DND-41 (cell line): ENCODE data around the gene BLOC1S2.

Experiments used
- ATAC-seq: fragments of 200-7000 bp; cut with Tn5 transposase; 3 replicates; pipeline ENCODE4 v1.9.1; 2021; ENCODE audit warnings: low read depth; ENCODE audit not compliant: insufficient read depth
- DNase-seq: peaks from one replicate; pipeline ENCODE4 v3.0.0-alpha.2; 2020
- H2AFZ ChIP-seq: 2 replicates; pipeline ENCODE4 v1.6.0; 2012; ENCODE audit warnings: low read depth, low read length
- H3K27ac ChIP-seq: 2 replicates; pipeline ENCODE4 v1.5.1; 2012; ENCODE audit warnings: low read length, inconsistent platforms
- H3K27me3 ChIP-seq: fragments of 200-600 bp; sonication (generic); 2 replicates; pipeline ENCODE4 v1.6.0; 2012; ENCODE audit warnings: low read length, mild to moderate bottlenecking, inconsistent platforms; ENCODE audit not compliant: insufficient read depth, poor library complexity
- H3K36me3 ChIP-seq: 2 replicates; pipeline ENCODE4 v1.5.1; 2012; ENCODE audit warnings: low read length, inconsistent platforms; ENCODE audit not compliant: insufficient read depth
- H3K4me1 ChIP-seq: 2 replicates; pipeline ENCODE4 v1.5.1; 2012; ENCODE audit warnings: mild to moderate bottlenecking, low read length; ENCODE audit not compliant: insufficient read depth
- H3K4me2 ChIP-seq: 2 replicates; pipeline ENCODE4 v1.6.0; 2012; ENCODE audit warnings: mild to moderate bottlenecking, moderate library complexity, low read length, inconsistent platforms; ENCODE audit not compliant: insufficient read depth
- H3K4me3 ChIP-seq, 2 experiments: fragments of 200-600 bp in 1 of 2; shearing (Covaris generic) in 1 of 2; 2 replicates each; pipeline ENCODE4 v1.5.1; 2012 to 2016; ENCODE audit warnings: inconsistent platforms in 2 of 2, low read length in 2 of 2, mild to moderate bottlenecking in 2 of 2, low read depth in 1 of 2, moderate library complexity in 1 of 2
- H3K79me2 ChIP-seq: 2 replicates; pipeline ENCODE4 v1.6.0; 2012; ENCODE audit warnings: low read length, inconsistent platforms; ENCODE audit not compliant: insufficient read depth
- H3K9ac ChIP-seq: 2 replicates; pipeline ENCODE4 v1.6.0; 2012; ENCODE audit warnings: low read depth, mild to moderate bottlenecking, inconsistent platforms, low read length, moderate library complexity
- H3K9me3 ChIP-seq: 2 replicates; pipeline ENCODE4 v1.5.1; 2012; ENCODE audit warnings: low read length, moderate library complexity, mild to moderate bottlenecking, inconsistent platforms; ENCODE audit not compliant: insufficient read depth, severe bottlenecking
- H4K20me1 ChIP-seq: 2 replicates; pipeline ENCODE4 v1.6.0; 2012; ENCODE audit warnings: low read length; ENCODE audit not compliant: insufficient read depth
- CTCF ChIP-seq: IDR thresholded peaks from 2 replicates; pipeline ENCODE4 v1.5.1; 2012; ENCODE audit warnings: borderline replicate concordance, low read length, moderate library complexity, mild to moderate bottlenecking; ENCODE audit not compliant: poor library complexity, severe bottlenecking; ENCODE audit errors: extremely low read depth
- EZH2 ChIP-seq: IDR thresholded peaks from 3 replicates; pipeline ENCODE4 v1.6.1; 2012; ENCODE audit warnings: borderline replicate concordance, low read depth, mild to moderate bottlenecking, moderate library complexity, low read length, inconsistent platforms; ENCODE audit not compliant: severe bottlenecking

Gene BLOC1S2

GRCh38 chr10:100333106-100333505 lies 46.6 kb upstream of the BLOC1S2 start:
- no peaks in the 10 kb centered on the region for H3K9me3 ChIP-seq
- H3K27me3 ChIP-seq, result peaks cover 37% of the 10 kb centered on the region
- DNase-seq (no peak), ATAC-seq (no peak)
- H4K20me1 ChIP-seq, result no peaks in the 10 kb centered on the region
- no peaks in the 10 kb centered on the region for H3K4me1 ChIP-seq
- no peak overlapping the region for H3K4me3 ChIP-seq
- no peak overlapping the region for H3K27ac ChIP-seq
- H3K36me3 ChIP-seq, result no peaks in the 10 kb centered on the region
- no peak overlapping the region for H3K4me2 ChIP-seq
- no peak overlapping the region for H3K9ac ChIP-seq
- no peaks in the 10 kb centered on the region for H3K79me2 ChIP-seq
- no peak for TF ChIP-seq CTCF
- TF ChIP-seq EZH2, result no peak
- H2AFZ ChIP-seq, result no peak overlapping the region

GRCh38 chr10:100330079-100330478 lies 43.6 kb upstream of the BLOC1S2 start, which contains the start of gene PKD2L1:
PKD2L1 (minus strand) TSS chr10:100330228; CDS start chr10:100330103, 125 bp downstream.
- Histone ChIP-seq H3K27ac (no peak within 1 kb of the TSS), H3K27me3 (peaks cover 38% of the 10 kb centered on the region), H4K20me1 (no peaks in the 10 kb centered on the region), H3K9ac (no peak within 1 kb of the TSS), H3K36me3 (no peaks in the 10 kb centered on the region), H3K4me2 (no peak within 1 kb of the TSS), H3K4me3 (no peak within 1 kb of the TSS), H3K79me2 (no peaks in the 10 kb centered on the region), H3K9me3 (no peaks in the 10 kb centered on the region), H2AFZ (no peak within 1 kb of the TSS), H3K4me1 (no peaks in the 10 kb centered on the region)
- ATAC-seq (no peak), DNase-seq (no peak)
- no peak for TF ChIP-seq CTCF
- TF ChIP-seq EZH2, result no peak

GRCh38 chr10:100328198-100328597 lies 41.7 kb upstream of the BLOC1S2 start:
- no peak overlapping the region for H2AFZ ChIP-seq
- ATAC-seq (no peak), DNase-seq (no peak)
- H3K4me3 ChIP-seq, result no peak overlapping the region
- H3K27me3 ChIP-seq, result peaks cover 21% of the 10 kb centered on the region
- no peaks in the 10 kb centered on the region for H3K79me2 ChIP-seq
- no peak overlapping the region for H3K9ac ChIP-seq
- H3K4me1 ChIP-seq, result no peaks in the 10 kb centered on the region
- H3K27ac ChIP-seq, result no peak overlapping the region
- no peaks in the 10 kb centered on the region for H3K9me3 ChIP-seq
- H3K4me2 ChIP-seq, result no peak overlapping the region
- TF ChIP-seq CTCF (no peak), EZH2 (no peak)
- no peaks in the 10 kb centered on the region for H3K36me3 ChIP-seq
- no peaks in the 10 kb centered on the region for H4K20me1 ChIP-seq

GRCh38 chr10:100327718-100328009 lies 41.2 kb upstream of the BLOC1S2 start:
- Histone ChIP-seq H3K27me3 (peaks cover 18% of the 10 kb centered on the region), H3K9me3 (no peaks in the 10 kb centered on the region), H3K36me3 (no peaks in the 10 kb centered on the region), H2AFZ (no peak overlapping the region), H3K4me3 (no peak overlapping the region), H3K4me2 (no peak overlapping the region), H3K4me1 (no peaks in the 10 kb centered on the region), H3K27ac (no peak overlapping the region), H3K9ac (no peak overlapping the region), H4K20me1 (no peaks in the 10 kb centered on the region), H3K79me2 (no peaks in the 10 kb centered on the region)
- ATAC-seq (no peak), DNase-seq (no peak)
- TF ChIP-seq CTCF (no peak), EZH2 (no peak)
